Effector memory CD8-positive, alpha-beta T cell (primary cell): Measurements from ENCODE around the gene RACK1.
"Not testable (repeated sequence)": the region's sequence is repeated elsewhere in the genome, so short reads cannot be mapped to it uniquely, and the experiment has no call there.

Experiments
- ATAC-seq: fragments of 150-1000 bp; cut with Tn5 transposase; replicated peaks from 2 replicates; pipeline ENCODE4 v1.10.0; 2021; ENCODE audit warnings: mild to moderate bottlenecking, moderate library complexity
- DNase-seq, 3 experiments: peaks; one replicate each; pipeline ENCODE4 v3.0.0; 2021
- H3K27ac Mint-ChIP-seq, 2 donors: one replicate each; pipeline ENCODE4 v1.8.0; 2022; ENCODE audit warnings: mild to moderate bottlenecking in 2 of 2, mixed read lengths in 2 of 2, moderate library complexity in 2 of 2
- H3K27me3 Mint-ChIP-seq, 2 donors: one replicate each; pipeline ENCODE4 v1.8.0; 2022; ENCODE audit warnings: mixed read lengths in 2 of 2
- H3K36me3 Mint-ChIP-seq: one replicate; pipeline ENCODE4 v1.8.0; 2022; ENCODE audit warnings: mild to moderate bottlenecking, moderate library complexity, mixed read lengths; ENCODE audit not compliant: insufficient read depth
- H3K4me1 Mint-ChIP-seq, 2 donors: one replicate each; pipeline ENCODE4 v1.8.0; 2022; ENCODE audit warnings: low read depth in 2 of 2, mixed read lengths in 2 of 2
- H3K4me3 Mint-ChIP-seq, 2 donors: one replicate each; pipeline ENCODE4 v1.8.0; 2022; ENCODE audit warnings: mild to moderate bottlenecking in 2 of 2, mixed read lengths in 2 of 2, moderate library complexity in 2 of 2
- H3K9me3 Mint-ChIP-seq, 2 donors: one replicate each; pipeline ENCODE4 v1.8.0; 2022; ENCODE audit warnings: mixed read lengths in 2 of 2

The RACK1 gene

DNA sequence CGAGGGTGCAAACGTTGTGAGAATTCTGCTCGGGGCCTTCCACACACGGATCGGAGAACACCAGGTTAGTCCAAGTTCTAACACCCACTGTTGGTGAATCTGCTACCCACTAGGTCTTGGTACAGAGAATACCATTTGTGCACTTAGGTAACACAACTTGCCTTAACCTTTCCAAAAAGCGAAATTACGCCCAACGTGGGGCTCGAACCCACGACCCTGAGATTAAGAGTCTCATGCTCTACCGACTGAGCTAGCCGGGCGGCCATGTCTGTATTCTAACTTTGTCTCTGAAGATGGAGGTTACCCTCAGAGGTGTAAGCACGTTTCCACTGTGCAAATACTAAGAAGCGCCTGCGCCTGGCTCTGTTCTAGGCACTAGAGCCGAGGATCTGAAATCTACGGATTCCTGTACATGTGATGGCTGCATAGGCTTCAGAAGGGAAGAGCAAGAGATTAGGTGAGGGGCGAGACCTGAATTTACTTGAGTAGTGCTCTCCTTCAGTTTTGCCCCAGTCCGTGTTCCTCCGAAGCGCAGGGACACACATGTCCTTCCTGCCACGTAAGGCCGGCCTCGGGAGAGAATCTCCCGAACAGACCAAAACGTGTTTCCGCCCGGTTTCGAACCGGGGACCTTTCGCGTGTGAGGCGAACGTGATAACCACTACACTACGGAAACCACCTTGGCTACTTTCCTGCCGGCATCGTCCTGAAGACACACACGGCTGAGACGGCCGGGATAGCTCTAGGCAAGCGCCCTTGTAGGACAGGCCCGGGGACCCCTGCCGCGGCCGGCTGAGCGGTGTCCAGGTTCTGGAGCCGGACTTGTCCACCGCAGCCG is 21.7 kb downstream of the RACK1 start:
- H3K4me1 Mint-ChIP-seq = peaks cover 53 to 57% of the 10 kb centered on the region in 2 donors
- DNase-seq = peak; percentile 98 to 99 (median 99)
- peak; percentile 31 for ATAC-seq
- peak overlapping the region; percentile 100 for H3K27ac Mint-ChIP-seq
- H3K27me3 Mint-ChIP-seq = no peaks in the 10 kb centered on the region
- peak overlapping the region; percentile 84 to 86 for H3K4me3 Mint-ChIP-seq
- H3K9me3 Mint-ChIP-seq = peaks cover 0 to 1% of the 10 kb centered on the region in 2 donors
- peaks cover 77% of the 10 kb centered on the region for H3K36me3 Mint-ChIP-seq

DNA sequence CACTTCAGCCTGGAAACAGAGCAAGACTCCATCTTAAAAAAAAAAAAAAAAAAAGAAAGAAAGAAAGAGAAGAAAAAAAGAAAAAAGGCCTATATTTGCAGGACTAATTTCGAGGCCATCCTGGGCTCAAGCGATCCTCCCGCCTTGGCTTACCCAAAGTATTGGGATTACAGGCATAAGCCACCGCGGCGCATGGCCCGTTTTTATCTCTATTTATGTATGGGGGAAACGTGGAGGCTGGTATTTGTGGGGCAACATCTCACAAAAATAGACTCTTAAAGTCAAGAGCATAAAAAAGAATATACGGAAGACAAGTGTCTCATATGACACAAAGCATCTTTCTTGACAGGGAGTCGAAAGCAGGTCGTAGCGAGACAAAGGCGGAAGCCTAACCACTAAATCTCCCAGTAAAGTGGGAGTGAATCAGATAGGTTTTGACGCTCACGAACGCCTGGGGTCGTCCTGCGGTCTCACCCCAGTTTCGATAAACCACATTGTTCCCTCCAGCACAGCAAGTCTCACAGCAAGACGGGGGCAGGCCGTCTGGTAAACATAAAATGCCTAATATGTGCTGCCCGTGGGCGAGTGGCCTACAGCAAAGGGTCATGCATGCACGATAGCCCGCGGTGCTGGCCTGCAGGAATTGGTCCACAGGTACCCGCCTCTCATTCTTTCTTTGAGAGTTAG is 22.5 kb downstream of the RACK1 start:
- H3K4me3 Mint-ChIP-seq = peak overlapping the region; percentile 84 to 86
- peak; percentile 68 to 72 (median 69) for DNase-seq
- H3K9me3 Mint-ChIP-seq = peaks cover 0 to 1% of the 10 kb centered on the region in 2 donors
- no peaks in the 10 kb centered on the region for H3K27me3 Mint-ChIP-seq
- H3K36me3 Mint-ChIP-seq = peaks cover 78% of the 10 kb centered on the region
- peaks cover 58 to 60% of the 10 kb centered on the region in 2 donors for H3K4me1 Mint-ChIP-seq
- ATAC-seq = peak; percentile 16
- peak overlapping the region; percentile 100 for H3K27ac Mint-ChIP-seq

DNA sequence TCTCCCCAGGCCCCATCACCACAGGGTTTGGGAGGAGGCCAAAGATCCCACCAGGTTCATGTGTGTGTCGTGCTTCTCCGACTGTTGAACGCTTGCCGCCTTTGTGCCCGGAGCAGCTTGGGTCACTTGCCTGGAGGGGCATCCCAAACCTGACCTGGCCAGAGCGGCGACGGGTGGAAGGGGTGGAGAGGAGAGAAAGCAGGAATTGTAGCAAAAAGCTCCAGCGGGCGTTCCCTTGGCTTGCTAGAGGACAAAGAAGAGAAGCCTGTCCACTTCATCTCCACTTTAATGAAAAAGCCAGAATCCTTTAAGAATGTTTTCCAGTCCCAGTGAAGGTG is 23.6 kb downstream of the RACK1 start:
- no peak for DNase-seq
- Mint-ChIP-seq H3K36me3 (peaks cover 78% of the 10 kb centered on the region), H3K4me1 (peaks cover 52 to 55% of the 10 kb centered on the region in 2 donors), H3K27ac (peak overlapping the region; percentile 88 to 100), H3K4me3 (peak overlapping the region; percentile 57 to 62), H3K9me3 (peaks cover 0 to 1% of the 10 kb centered on the region in 2 donors), H3K27me3 (no peaks in the 10 kb centered on the region)
- ATAC-seq = no peak

DNA sequence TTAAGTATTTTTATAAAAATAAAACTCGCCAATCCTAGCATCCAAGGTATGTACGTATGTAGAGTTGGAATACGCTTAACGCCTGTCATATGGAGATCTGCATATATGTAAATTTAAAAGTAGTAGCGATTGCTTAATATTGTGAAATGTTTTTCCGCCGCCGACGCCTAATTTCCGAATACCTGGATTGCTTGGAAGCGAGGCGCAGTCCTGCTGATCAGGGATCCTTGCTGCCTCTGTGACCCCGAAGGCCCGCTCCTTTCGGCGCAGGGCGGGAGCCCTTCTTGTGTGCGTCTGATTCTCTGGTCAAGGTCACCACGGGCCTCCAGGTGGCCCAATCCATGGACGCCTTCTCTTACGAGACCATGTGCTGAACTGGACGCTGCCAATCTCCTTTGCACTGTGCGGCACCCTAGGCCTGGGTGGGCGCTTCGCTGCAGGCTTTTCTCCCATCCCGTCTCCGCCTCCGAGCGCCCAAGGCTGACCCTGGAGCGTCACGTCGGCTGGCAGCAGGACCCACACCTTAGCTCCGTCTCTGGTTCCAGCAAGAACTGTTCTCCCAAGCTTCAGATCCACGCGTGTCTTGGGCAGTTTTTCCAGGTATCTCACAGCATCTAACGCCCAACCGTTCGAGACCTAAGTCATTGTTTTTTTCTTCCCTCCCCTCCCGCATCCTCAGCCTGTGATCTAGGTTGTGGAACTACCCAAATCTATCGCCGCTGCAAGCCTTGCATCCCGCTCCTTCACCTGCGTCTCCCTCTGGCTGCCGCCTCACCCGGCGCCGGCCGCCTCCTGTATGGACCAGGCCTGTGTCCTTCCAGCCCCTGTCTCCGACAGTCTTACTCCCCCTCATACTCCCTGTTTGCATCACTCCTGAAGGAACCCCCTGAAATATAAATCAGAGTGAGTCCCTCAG is 24.2 kb downstream of the RACK1 start:
- Mint-ChIP-seq H3K36me3 (peaks cover 78% of the 10 kb centered on the region), H3K9me3 (peaks cover 0 to 1% of the 10 kb centered on the region in 2 donors), H3K4me3 (peak overlapping the region; percentile 57 to 62)

DNA sequence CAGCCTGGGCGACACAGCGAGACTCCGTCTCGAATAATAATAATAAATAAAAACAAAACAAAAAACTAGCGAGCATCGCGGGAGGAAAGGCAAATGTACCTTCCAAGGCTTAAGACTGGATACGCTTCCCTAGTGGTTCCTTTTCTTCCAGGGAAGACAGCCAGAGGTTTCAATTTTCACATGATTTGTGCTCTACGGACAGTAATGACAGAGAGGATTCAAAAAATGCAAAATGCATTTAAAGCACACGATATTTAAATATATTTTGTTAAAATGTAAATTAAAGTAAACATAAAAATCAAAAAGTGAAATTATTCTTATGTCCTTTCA is 24.9 kb downstream of the RACK1 start:
- peaks cover 0 to 1% of the 10 kb centered on the region in 2 donors for H3K9me3 Mint-ChIP-seq
- H3K4me1 Mint-ChIP-seq = peaks cover 46 to 47% of the 10 kb centered on the region in 2 donors
- ATAC-seq = no peak
- peak overlapping the region; percentile 89 to 97 for H3K4me3 Mint-ChIP-seq
- peak overlapping the region; percentile 99 to 100 for H3K27ac Mint-ChIP-seq
- no peak for DNase-seq
- H3K36me3 Mint-ChIP-seq = peaks cover 71% of the 10 kb centered on the region
- H3K27me3 Mint-ChIP-seq = no peaks in the 10 kb centered on the region

More for the DNA sequence above, 24.2 kb downstream of the RACK1 start:
- H3K27ac Mint-ChIP-seq = peak overlapping the region; percentile 88 to 100
- DNase-seq = no peak
- no peak for ATAC-seq
- H3K4me1 Mint-ChIP-seq = peaks cover 51 to 55% of the 10 kb centered on the region in 2 donors
- H3K27me3 Mint-ChIP-seq = no peaks in the 10 kb centered on the region

DNA sequence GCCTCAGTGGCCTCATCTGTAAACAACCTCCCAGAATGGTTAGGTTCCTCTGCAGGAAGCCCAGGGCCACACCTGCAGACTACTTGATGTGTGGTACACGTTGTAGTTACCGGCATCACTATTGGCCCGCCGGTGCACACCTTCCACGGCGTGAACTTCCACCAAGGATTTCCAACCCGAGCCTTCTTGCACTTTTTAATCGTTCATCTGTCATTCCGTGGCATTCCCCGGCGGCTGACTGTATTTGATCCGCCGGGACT is 26.0 kb downstream of the RACK1 start:
- peak; percentile 26 to 50 (median 27) for DNase-seq
- no peaks in the 10 kb centered on the region for H3K27me3 Mint-ChIP-seq
- peak overlapping the region; percentile 89 to 97 for H3K4me3 Mint-ChIP-seq
- H3K4me1 Mint-ChIP-seq = peaks cover 42% of the 10 kb centered on the region in 2 donors
- peak overlapping the region; percentile 99 to 100 for H3K27ac Mint-ChIP-seq
- peak; percentile 8 for ATAC-seq
- peaks cover 0 to 1% of the 10 kb centered on the region in 2 donors for H3K9me3 Mint-ChIP-seq
- peaks cover 63% of the 10 kb centered on the region for H3K36me3 Mint-ChIP-seq

DNA sequence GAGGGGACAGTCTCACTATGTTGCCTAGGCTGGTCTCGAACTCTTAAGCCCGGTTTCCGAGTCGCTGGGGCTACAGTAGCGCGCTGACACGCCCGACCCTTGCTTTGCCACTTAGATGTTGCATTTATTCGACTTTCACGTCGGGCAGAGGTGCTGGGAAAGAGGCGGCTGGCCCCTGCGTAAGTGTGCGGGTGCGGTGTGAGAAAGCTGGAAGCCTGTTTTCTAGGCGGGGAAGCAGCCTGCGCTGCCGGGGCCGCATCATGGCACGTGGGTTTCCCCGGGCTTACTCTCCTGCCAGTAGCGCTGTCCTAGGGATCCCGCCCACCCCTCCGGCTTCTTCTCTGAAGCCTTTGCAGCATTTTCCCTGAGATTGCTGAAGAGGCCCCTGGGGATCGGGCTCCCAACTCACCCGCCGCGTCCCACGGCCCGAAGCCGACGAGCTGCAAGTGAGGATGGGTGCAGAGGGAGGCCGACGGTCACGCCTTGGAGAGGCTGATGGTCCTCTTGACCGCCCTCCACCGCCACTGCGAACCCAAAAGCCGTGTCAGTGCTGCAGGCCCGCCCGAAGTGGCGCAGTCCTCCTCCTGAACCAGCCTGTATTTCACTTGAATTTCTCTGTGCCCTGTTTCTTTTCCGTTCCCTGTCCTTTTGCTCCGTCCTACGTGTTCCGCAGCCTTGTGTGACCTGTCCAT is 26.4 kb downstream of the RACK1 start:
- Mint-ChIP-seq H3K4me1 (peaks cover 38% of the 10 kb centered on the region in 2 donors), H3K27ac (peak overlapping the region; percentile 99 to 100), H3K9me3 (peaks cover 0 to 1% of the 10 kb centered on the region in 2 donors), H3K36me3 (peaks cover 58% of the 10 kb centered on the region), H3K4me3 (peak overlapping the region; percentile 89 to 97), H3K27me3 (no peaks in the 10 kb centered on the region)
- DNase-seq = peak; percentile 50 to 62 (median 52)
- peak; percentile 36 for ATAC-seq

DNA sequence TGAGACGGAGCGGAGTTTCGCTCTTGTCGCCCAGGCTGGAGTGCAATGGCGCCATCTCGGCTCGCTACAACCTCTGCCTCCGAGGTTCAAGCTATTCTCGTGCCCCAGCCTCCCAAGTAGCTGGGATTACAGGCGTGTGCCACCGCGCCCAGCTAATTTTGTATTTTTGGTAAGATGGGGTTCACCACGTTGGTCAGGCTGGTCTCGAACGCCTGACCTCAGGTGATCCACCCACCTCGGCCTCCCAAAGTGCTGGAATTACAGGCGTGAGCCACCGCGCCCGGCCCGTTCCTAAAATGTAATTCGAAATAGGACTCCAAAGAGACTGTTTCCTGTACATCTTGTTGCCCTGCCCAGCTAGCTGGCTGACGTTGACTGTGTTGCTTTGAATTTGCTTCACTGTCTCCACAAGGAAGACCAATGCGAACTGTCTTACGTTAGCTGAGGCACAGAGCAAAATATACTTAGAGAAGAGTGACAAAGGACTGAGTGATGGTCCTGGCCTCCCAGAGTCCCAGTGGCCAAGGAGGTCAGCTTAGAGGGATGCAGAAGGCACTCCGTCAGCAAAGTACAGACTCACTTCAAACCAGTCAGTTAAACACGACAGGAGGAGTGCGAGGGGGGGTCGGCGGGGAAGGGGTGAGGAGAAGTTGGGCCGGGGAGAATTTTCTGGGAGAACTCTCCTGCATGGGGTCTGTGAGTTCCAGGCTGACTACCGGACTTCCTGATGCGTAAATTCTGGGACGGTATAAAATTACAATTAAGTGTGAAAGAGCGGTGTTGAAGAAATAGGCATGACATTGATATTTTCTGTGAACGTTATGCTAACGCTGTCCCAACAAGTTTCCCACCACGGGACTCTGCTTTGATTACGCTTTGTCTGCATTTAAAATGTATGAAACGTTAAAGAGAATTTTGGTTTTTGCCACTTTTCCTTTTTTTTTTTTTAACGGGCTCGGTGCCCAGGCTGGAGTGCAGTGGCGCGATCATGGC is 27.4 kb downstream of the RACK1 start:
- ATAC-seq (no peak), DNase-seq (peak in 1 of 3 experiments; percentile 27)
- peaks cover 49% of the 10 kb centered on the region for H3K36me3 Mint-ChIP-seq
- H3K27me3 Mint-ChIP-seq = no peaks in the 10 kb centered on the region
- peak overlapping the region; percentile 89 to 97 for H3K4me3 Mint-ChIP-seq
- H3K9me3 Mint-ChIP-seq = peaks cover 0 to 1% of the 10 kb centered on the region in 2 donors
- peaks cover 28% of the 10 kb centered on the region in 2 donors for H3K4me1 Mint-ChIP-seq
- peak overlapping the region; percentile 99 to 100 for H3K27ac Mint-ChIP-seq

DNA sequence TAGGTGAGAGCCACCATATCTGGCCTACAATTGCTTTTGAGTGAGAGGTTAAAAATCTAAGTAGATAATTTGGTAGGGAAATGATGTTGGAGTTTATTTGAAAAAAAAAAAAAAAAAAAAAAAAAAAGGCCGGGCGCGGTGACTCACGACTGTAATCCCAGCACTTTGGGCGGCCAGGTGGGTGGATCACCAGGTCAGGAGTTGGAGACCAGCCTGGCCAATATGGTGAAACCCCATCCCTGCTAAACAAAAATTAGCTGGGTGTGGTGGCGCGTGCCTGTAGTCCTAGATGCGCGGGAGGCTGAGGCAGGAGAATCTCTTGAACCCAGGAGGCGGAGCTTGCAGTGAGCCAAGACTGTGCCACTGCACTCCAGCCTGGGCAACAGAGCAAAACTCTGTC is 29.5 kb downstream of the RACK1 start:
- not testable (repeated sequence) for H3K27ac Mint-ChIP-seq, H3K4me3 Mint-ChIP-seq, H3K9me3 Mint-ChIP-seq, DNase-seq, H3K27me3 Mint-ChIP-seq, ATAC-seq
- peaks cover 20 to 25% of the 10 kb centered on the region in 2 donors for H3K4me1 Mint-ChIP-seq
- peaks cover 30% of the 10 kb centered on the region for H3K36me3 Mint-ChIP-seq

DNA sequence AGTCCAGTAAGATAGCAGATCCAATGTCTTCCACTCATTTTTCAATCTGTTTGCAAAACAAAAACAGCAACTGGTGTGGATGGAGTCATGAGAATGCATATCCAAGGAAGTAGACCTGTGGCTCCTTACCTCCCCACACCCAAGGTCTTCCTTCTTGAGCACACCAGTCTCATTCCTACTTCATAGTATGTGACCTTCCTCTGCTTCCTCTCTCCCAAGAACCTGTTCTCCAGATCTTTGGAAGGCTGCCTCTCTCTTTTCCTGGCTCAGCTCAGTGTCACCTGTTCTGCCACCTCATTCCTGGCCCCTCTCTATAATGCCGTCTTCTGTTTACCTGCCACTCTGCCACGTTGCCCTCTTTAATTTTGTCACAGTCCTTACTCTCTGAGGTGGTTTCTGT is 30.8 kb downstream of the RACK1 start:
- DNase-seq = no peak
- Mint-ChIP-seq H3K4me1 (peaks cover 14 to 24% of the 10 kb centered on the region in 2 donors), H3K9me3 (peaks cover 0 to 1% of the 10 kb centered on the region in 2 donors), H3K36me3 (peaks cover 29% of the 10 kb centered on the region), H3K4me3 (no peak overlapping the region), H3K27ac (no peak overlapping the region), H3K27me3 (no peaks in the 10 kb centered on the region)
- no peak for ATAC-seq

DNA sequence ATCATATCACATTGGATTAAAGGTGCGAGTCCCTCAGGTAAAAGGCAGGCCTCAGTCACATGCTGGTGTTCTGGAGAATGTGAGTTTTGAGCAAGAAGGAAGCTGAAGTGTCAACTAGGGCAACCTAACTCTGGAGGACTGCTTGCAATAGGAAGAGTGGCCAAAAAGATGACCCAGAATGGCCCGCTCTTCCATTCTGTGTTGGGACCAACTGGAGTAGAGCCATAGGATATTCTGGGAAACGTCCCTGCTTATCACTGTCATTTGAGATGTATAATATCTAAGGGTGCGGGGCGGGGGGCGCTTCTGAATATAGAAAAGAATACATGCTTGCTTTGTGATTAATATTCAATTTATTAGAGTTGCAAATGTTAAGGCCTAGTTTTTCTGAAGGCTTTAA is 31.6 kb downstream of the RACK1 start:
- Mint-ChIP-seq H3K4me3 (no peak overlapping the region), H3K36me3 (peaks cover 29% of the 10 kb centered on the region)
- no peak for ATAC-seq

DNA sequence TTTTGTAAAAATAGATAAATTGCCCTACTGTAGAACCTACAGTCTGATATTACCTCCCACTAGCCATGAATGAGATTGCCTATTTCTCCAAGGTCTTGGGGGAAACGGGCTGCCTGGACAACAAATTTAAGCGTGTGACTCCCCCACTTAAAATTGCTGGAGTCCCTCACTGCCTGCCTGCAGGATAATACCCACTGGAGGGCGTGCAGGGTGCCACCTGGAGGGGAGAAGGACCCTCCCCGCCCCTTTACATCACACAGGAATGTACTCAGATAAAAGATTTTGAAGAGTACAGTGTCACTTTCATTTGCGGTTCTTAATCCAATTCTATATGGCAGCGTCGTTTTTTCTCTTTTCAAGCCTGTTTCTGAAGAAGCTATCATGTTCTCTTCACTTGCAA is 32.5 kb downstream of the RACK1 start:
- DNase-seq = no peak
- no peak overlapping the region for H3K4me3 Mint-ChIP-seq

More for the DNA sequence above, 31.6 kb downstream of the RACK1 start:
- H3K4me1 Mint-ChIP-seq = peaks cover 11 to 26% of the 10 kb centered on the region in 2 donors
- peaks cover 0 to 6% of the 10 kb centered on the region in 2 donors for H3K27me3 Mint-ChIP-seq
- peaks cover 0 to 2% of the 10 kb centered on the region in 2 donors for H3K9me3 Mint-ChIP-seq
- no peak for DNase-seq
- H3K27ac Mint-ChIP-seq = no peak overlapping the region

More for the DNA sequence above, 32.5 kb downstream of the RACK1 start:
- Mint-ChIP-seq H3K36me3 (peaks cover 32% of the 10 kb centered on the region), H3K27ac (no peak overlapping the region), H3K9me3 (peaks cover 0 to 2% of the 10 kb centered on the region in 2 donors), H3K4me1 (peaks cover 16 to 28% of the 10 kb centered on the region in 2 donors), H3K27me3 (peaks cover 6 to 14% of the 10 kb centered on the region in 2 donors)
- ATAC-seq = no peak
